ENCODE data around the gene SCYL3. TPM values are rescaled to one million over a fixed set of nuclear protein-coding genes. Genes with fewer than 3 reads are reported as not detected.
"Not testable (repeated sequence)": the region's sequence is repeated elsewhere in the genome, so short reads cannot be mapped to it uniquely, and the experiment has no call there.

The SCYL3 gene
- 10 to 100 TPM in 4 of 10 donors, 1 to 10 TPM in 6; 7.3 to 11.4 (median 9.3) TPM for polyA plus RNA-seq (ENCODE audit: insufficient read length in 10 of 10)
- long read RNA-seq, donor 1 = 0 reads
- long read RNA-seq, donor 2 = 0 reads
- long read RNA-seq, donor 3 = 0 reads
- long read RNA-seq, donor 4, partial matches to known transcripts = 0 of 1 reads
- long read RNA-seq, donor 4, other reads (novel, unspliced or antisense) = 0 of 1 reads
- long read RNA-seq, donor 5, full-length matches to known transcripts = 3 of 3 reads
- long read RNA-seq, donor 5, partial matches to known transcripts = 0 of 3 reads
- long read RNA-seq, donor 5, other reads (novel, unspliced or antisense) = 0 of 3 reads
- long read RNA-seq, donor 6 = 0 reads
- long read RNA-seq, donor 7 = 0 reads
- long read RNA-seq, donor 8, full-length matches to known transcripts = 1 of 1 reads
- long read RNA-seq, donor 8, partial matches to known transcripts = 0 of 1 reads
- long read RNA-seq, donor 8, other reads (novel, unspliced or antisense) = 0 of 1 reads
- long read RNA-seq, donor 9 = 0 reads

GRCh38 chr1:169893645-169894423, at the start of gene SCYL3:
SCYL3 (minus strand) TSS chr1:169893896; CDS start chr1:169888840, 5,056 bp downstream.
- peak; percentile 97 to 100 (median 98) for DNase-seq

DNA sequence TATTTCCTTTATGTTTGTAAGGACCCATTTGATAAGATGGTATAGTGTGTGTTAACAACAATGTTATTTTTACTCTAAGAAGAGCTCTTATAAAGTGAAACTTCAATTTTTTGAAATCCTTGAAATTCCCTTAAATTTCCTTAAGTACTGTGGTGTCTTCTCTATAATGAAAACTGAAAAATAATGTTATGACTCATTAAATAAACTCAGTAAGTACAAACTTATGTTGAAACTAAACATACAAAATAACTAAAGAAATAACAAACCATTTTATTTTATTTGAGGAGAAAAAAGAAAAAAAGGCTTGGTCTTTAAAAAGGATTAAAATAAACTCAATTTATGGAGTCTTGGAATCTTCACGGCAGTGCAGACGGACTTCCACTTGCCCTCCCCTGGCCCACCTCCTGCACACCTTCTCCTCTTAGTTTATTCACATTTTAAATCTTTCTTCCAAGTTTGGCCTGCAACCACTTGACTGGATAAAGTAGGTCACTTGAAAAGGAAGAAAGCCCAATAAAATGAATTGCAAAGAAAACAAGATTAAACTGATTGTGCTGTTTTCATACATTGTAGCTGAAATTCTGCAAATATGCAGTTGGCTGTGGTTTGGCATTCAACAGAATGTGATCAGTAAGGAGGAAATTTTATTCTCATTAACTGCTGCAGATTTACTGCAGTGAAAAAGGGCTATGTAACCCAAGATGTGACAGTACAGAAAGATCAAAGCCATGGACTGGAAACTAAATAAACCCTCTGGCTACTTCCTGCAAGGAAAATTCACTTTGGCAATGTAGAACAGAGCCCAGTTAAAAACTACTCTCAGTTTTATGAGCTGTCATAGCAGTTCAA, 48.5 kb upstream of the SCYL3 start:
- peak in 2 of 3 donors; percentile 48 to 67 for DNase-seq

DNA sequence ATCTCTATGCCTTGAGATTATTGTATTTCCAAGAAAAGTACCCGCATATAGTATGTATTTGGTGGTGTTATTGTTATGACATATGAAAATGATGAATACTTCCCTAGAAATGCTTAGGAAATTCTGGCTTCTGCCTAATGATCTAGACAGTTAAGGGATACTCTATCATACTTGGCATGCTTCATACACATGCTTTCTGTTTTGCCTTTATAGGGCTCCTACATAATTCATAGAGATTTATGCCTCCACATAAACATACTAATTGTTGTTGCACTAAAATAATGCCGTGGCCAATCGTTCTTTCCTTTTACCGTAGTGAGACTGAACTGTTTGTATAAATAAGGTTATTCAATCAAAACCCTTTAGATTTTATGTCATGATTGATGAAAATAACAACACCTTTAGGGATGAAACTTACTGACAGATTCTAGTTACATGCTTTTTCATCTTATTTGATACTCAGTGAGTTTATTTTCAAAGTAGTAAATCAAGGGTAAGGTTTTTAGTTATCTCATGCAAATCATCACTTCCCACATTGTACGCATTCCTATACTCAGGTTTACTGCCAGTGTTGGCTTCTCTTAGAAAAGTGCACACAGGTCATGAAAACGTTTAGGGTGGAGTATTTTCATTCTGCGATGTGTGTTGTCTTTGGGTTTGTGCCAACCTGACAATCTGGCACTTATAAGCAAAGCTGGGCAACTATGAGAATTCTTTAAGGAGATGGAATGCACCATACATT, 40.5 kb upstream of the SCYL3 start:
- peak in 1 of 3 donors; percentile 32 for DNase-seq

DNA sequence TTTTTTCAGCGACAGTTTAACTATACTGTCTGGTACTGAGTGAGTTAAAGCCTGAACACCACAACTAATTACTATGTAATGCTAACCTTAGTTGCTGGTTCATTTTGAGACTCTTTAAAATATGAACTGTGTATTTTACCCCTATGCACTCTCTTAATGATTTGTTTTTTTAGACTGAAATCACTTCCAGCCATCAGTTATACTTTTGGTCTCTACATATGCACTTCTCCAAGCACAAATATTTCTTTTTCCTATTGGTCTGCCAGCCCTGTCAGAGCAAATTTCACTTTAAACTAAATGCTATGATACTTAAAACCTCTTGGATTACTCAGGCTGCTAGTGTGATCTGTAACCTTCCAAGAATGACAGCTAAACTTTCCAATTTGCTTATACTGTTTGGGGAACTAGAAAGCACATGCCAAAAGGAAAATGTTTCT, 38.1 kb upstream of the SCYL3 start:
- peak; percentile 70 to 88 (median 81) for DNase-seq

DNA sequence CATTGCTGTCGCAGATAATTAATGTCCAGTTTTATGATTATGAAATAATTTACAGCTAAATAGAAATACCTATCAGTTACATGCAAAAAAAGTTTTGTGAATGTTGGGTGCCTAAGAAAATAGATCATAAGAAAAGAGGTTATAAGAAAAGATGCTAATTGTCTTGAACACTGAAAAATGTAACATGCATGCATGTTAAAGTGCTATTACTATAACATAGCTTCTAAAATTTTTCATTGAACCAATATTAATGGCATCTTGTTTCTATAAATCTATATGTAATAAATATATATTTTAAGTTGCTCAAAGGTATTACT, 35.5 kb upstream of the SCYL3 start:
- no peak for DNase-seq

DNA sequence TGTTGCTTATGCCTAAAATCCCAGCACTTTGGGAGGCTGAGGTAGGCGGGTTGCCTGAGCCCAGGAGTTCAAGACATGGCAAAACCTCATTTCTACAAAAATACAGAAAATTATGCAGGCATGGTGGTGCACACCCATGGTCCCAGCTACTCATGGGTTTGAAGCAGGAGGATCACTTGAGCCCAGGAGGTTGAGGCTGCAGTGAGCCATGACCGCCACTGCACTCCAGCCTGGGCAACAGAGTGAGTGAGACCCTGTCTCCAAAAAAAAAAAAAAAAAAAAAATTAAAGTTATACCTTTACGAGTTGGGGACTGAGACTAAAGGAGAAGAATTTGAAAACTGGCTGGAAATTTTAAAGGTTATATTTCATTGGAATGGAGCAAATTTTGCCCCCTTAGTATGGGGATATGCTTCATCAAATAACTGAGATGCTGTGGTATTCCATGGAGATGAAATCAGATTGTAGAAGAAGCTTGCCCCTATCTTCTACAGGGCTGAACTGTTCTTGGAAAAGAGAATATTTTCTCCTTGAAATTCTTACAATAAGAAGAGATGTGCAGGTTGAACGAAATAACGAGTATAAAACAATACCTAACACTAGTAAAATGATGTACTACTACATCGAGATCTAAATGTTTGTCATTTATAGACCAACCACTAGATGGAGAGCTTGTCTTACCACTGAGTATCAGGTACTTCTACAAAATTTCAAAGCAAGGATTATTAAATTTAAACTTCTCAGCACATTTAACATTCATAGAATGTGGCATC, 34.9 kb upstream of the SCYL3 start:
- peak; percentile 45 to 71 (median 52) for DNase-seq

DNA sequence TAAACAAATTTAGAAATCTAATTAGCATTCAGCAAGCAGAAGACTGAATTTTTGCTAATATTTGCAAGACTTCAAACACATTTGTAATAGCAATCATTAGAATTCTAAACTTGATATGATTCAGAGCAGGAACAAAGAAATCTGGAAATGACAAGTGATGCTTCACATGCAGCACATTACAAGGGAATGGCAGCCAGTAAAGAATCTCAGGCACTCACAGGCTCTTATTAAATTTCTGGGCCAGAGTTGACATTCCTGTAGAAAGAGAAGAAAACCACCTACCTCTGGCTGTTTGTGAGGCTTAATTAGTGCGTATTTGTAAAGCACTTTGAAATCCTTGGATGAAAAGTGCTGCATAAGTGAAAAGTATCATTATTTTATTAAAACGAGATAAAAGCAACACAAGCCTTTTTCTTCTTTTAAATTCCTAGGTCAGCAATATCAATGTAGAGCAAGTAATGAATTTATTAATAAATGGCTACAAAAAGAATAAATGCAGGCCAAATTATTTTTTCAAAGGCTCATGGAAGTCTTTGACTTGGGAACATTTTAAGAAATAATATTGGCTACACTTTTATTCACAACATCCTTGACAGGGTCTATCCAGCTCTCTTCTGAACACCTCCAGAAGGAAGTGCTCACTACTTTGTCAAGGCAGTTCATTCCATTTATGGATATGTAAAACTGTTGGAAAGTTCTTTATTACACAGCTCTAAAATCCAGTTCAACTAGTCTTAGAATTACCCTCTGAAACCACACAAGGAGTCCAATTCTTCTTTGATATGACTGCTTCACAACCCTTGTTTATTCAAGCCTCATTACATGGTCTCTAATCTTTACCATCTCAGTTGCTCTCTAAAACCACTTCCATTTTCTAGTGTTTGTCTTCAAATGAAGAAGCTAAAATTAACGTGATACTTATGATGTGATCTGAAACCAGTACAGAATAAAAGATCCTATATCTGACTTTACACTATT, 32.1 kb upstream of the SCYL3 start:
- no peak for DNase-seq

GRCh38 chr1:169924829-169925228, 31.1 kb upstream of the SCYL3 start:
- no peak for DNase-seq

DNA sequence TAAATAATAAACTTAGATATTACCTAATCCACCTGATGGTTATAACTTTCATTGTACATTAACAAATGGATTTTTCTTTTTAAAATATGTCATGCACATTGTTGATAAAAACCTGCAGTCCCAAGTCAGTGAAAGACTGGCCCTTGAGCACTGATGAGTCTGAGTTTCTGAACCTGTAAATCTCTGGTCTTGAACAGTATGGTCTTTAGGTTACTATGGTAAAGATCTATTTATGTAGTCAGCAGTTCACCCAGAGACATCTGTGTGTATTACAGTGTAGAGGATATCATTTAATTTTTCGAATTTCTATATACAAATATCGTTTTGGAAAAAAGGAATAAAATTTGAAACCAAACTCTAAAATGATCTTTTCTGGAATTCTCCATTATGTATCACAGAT, 30.4 kb upstream of the SCYL3 start:
- DNase-seq = no peak

DNA sequence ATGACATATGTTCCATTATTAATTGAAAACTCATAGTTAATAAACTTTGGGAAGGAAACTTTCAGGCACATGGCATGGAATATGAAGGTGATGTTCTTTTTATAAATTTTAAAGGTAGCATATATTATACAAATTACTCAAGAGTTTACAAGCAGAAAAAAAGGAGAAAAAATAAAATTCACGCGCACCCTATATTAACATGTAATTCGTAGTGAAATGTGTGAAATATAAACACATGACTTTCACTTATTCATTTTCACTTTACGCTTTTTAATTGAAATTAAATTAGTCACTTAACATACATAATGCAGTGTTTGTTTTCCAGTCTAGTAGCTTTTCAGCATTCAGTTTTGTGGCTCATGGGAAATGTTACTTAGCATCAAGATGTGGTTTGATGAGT, 27.4 kb upstream of the SCYL3 start:
- DNase-seq = no peak

GRCh38 chr1:169918927-169919326, 25.2 kb upstream of the SCYL3 start:
- no peak for DNase-seq

DNA sequence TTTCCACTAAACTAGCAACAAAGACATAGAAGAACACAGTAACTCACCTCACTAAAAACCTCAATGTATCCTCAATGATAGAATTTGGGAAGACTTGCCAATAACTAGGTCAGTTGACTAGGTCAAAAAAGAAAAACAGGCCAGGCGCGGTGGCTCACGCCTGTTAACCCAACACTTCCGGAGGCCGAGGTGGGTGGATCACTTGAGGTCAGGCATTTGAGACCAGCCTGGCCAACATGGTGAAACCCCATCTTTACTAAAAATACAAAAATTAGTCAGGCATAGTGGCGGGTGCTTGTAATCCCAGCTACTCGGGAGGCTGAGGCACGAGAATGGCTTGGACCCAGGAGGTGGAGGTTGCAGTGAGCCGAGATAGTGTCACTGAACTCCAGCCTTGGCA, 24.5 kb upstream of the SCYL3 start:
- not testable (repeated sequence) for DNase-seq

DNA sequence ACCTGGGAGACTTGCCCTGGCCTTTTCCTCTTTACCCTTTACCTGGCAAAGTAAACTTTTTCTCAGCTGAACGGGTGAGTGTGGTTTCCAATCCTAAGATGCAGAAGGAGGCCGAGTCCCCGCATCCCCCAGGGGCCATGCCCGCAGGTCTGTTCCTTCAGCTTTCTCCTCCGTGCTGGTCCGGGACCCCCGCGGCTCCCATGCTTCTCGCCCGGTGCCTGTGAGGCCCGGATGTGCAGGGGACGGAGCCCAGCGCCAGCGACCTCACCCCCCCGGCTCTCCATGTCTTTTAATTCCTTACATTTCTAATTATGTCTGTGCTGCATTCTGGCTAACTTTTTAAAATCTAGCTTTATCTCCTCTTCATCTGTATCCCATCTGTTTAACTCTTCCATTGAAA, 21.5 kb upstream of the SCYL3 start:
- no peak for DNase-seq

DNA sequence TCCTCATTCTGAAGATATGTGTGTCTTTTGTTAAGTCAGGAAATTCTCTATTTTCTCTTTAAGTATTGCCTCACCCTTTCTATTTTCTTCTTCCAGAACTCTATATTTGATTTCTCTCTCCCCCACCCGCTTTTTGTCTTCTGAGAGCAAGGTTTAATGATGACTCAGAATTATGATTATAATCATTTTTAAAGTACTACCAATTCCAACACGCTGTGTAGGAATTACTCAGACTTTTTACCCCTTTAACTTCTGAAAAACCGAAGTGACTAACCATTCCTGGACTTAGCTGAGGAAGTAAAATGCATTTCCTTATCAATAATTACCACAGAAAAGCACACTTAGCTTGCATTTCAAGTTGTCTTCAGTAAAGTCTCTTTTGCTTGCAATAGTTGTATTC, 20.8 kb upstream of the SCYL3 start:
- no peak for DNase-seq

GRCh38 chr1:169909499-169909898, 15.8 kb upstream of the SCYL3 start:
- DNase-seq = no peak

GRCh38 chr1:169906938-169907337, 13.2 kb upstream of the SCYL3 start:
- DNase-seq = no peak

DNA sequence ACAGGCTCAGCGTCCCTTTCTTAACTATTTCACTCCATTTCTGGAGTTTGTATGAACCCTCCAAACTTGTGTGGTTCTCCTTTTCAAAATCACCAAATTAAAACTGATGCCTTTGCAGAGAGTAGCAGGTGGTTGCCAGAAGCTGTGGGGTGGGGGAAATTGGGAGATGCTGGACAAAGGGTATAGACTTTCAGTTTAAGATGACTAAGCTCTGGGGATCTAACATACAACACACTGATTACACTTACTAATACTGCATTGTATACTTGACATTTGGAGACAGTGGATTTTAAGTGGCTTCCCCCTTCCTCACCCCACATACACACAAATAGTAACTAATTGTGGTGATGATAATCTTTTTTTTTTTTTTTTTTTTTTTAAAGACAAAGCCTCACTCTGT, 11.1 kb upstream of the SCYL3 start:
- DNase-seq = no peak

GRCh38 chr1:169902751-169903150, 9.1 kb upstream of the SCYL3 start:
- DNase-seq = no peak

DNA sequence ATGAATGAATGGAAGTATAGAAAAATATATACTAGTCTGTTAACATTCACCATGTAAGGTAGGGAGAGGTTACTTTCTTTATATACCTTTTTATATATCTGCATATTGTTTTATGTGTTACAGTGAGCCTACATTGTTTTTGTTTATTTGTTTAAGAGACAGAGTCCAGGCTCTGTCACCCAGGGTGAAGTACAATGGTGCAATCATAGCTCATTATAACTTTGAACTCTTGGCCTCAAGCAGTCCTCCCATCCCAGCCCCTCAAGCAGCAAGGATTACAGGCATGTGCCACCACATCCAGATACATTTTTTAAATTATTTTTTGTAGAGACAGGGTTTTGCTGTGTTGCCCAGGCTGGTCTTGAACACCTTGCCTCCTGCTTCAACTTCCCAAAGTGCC, 7.4 kb upstream of the SCYL3 start:
- DNase-seq = no peak
